Neural progenitor cell (in vitro differentiated cells): ENCODE data around the gene FBXW10B.
"Not testable (repeated sequence)": the region's sequence is repeated elsewhere in the genome, so short reads cannot be mapped to it uniquely, and the experiment has no call there.

Experiments used
- CTCF ChIP-seq: fragments of 200-600 bp; sonication (generic); IDR thresholded peaks from 2 replicates; pipeline ENCODE4 v1.5.1; 2017; ENCODE audit warnings: antibody characterized with exemption, mild to moderate bottlenecking
- EZH2 ChIP-seq: fragments of 200-600 bp; sonication (generic); IDR thresholded peaks from 2 replicates; pipeline ENCODE4 v1.6.1; 2017; ENCODE audit warnings: antibody characterized with exemption, mild to moderate bottlenecking, moderate library complexity

DNA sequence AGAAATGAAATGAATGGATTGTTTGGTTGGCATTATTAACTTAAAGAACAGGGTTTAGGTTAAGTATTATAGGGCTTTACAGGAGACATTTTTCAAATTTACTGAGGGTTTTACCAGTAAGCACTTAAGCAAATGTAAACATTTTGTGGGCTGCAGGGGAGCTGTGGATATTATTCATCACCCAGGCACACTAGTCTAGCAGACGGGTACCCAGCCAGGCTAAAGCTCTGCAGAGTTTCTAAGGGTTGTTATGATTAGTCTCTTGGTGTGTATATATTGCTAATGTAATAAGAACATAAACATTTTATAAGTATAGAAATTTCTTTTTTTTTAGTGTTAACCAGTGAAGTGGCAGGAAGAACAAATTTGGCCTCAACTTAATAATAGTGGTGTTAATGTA, 42.7 kb downstream of the FBXW10B start:
- TF ChIP-seq CTCF, EZH2: not testable (repeated sequence)
